Islet of Langerhans (tissue), 1 donor: ENCODE results near the gene SCYGR3.
"Not testable (repeated sequence)": the region's sequence is repeated elsewhere in the genome, so short reads cannot be mapped to it uniquely, and the experiment has no call there.

Experiments
- FAIRE-seq: peaks from one replicate; lab custom pipeline; 2011; peaks lifted over from hg19 to GRCh38; lab: Jason Lieb, UNC

Gene SCYGR3

DNA sequence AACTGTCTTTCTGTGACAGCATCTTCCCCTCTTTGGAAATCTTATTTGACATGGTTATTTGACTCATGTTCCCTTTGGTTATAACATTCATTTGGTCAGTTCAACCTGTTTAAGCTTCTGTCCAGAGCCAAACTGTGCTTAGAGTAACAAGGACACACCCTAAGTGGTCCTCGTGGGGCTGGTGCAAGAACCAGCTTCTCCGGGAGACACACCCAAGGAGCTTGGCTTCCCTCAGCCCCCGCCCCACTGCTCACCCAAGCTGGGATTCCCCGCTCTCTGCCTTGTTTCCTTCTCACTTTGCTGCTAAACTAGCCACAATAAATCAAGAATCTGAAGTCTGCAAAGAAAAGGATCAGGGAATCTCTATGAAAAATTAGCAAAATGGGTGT is 1.4 kb downstream of the SCYGR3 start:
- FAIRE-seq: no peak

DNA sequence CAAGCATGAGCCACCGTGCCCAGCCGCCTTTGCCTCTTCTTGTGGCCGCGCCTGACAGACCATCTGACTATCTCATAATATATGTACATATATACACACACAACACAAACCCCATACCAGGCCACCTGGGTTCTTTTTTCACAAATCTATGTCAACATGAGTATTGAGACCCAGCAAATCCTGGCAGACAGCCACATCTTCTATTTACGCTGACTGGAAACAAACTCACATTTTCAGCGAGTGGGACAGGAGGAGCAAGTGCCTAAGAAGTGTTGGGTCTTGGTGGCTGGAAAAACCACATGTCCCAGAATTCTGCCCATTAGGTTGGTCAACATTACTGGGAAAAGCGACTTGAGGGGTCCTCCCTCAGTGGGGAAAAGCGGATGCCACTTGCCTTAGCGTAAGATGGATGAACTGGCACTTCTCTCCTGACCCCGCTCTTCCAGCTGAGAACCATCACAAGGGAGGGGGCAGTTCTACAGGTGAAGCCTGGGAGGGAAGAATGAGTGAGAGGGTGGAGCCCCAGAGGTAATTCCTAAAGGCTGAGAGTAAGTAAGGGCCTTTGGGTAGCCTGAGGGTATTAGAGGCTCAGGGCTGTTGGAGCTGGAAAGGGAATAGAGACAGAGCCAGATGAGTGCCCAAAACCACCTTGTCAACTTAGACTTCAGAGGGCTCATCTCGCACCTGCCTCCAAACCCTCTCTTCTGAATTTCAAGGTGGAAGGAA is 1.9 kb downstream of the SCYGR3 start:
- FAIRE-seq: no peak

DNA sequence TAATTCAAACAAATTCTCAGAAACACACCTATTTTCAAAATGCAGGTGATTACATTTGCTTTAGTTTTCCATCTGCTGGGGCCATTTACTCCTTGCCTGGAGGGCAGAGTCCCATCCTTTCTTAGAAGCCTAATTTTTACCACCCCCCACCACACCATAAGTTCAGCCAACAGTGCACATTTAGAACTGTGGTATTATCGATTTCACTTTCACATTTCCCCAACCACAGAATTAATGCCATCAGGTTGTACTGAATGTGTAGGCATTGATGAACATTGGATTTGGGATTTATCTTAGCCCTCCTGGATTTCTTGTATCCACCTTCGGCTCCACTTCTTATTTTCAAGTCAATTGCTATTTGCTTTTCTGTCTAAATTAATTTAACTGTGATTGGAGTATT is 4.5 kb downstream of the SCYGR3 start:
- no peak for FAIRE-seq

DNA sequence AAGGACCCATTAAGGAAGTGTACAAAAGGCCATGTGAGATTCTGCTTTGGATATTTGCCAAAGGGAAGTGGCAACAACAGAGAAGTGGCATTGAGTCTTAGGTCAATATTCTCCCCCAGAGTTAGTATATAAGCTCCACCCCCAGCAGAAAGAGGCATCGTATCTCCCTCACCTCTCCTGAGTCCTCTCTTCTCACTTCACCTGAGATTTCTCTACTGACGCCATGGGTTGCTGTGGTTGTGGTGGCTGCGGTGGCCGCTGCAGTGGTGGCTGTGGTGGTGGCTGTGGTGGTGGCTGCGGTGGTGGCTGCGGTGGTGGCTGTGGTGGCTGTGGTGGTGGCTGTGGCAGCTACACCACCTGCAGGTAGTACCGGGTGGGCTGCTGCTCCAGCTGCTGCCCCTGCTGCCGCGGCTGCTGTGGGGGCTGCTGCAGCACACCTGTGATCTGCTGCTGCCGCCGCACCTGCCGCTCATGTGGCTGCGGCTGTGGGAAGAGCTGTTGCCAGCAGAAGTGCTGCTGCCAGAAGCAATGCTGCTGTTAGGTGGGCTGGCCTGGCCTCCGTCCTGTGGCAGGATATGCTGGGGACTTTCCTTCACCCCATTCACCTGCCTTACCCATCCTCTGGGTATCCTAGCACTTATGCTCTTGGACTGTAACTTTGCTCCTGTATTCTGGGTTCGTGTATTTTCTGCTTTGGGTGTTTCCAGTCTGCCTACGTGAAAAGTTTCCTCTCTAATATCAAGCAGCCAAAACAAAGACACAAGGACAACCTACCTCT is 5.9 kb downstream of the SCYGR3 start:
- no peak for FAIRE-seq

DNA sequence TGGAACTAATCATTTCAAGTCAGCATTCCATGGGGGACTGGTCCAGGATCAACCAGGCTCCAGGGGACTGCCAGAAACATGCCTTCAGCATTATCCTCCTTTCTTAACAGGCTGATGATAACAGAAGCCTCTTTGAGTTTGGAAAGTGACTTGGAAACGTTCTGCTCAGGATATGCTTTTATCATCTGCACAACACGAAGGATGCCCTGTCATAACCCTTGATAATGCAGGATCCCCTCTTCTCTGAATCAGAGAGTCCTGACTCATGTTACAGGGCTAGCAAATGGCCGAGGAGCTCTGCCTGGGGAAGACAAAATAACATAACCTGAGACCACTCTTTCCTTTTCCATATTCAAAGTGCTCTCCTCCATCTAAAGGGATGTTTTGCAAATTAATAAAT is 6.7 kb downstream of the SCYGR3 start:
- FAIRE-seq: no peak

DNA sequence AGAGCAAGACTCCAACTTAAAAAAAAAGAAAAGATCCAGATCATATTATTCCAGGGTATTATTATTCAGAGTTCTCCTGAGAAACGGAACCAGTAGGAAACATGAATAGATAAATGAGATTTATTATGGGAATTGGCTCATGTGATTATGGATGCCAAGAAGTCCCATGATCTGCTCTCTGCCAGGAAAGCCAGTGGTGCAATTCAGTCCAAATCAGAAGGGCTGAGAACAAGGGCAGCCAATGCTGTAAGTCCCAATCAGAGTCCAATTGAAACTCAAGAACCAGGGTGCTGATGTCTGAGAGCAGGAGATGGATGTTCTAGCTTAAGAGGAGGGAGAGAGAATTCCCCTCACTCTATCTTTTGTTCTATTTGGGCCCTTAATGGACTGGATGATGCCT is 8.2 kb downstream of the SCYGR3 start:
- no peak for FAIRE-seq

DNA sequence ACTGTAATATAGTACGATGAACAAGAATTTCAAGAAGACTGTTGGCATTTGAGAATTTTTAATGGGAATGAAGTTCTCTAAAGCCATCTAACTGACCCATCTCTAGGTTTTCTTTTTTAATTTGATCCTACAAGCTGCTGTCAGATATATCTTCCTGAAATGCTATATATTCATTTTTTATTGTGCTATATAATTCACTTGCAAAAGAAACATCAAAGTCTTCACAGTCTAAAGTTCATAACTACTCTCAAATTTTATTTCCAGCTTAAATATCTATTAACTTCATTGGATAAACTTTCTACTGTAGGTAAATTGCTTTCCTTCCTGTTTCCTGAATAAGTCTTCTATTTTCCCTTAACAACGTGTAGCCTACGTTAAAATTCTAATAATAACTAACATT is 12.3 kb downstream of the SCYGR3 start:
- no peak for FAIRE-seq

DNA sequence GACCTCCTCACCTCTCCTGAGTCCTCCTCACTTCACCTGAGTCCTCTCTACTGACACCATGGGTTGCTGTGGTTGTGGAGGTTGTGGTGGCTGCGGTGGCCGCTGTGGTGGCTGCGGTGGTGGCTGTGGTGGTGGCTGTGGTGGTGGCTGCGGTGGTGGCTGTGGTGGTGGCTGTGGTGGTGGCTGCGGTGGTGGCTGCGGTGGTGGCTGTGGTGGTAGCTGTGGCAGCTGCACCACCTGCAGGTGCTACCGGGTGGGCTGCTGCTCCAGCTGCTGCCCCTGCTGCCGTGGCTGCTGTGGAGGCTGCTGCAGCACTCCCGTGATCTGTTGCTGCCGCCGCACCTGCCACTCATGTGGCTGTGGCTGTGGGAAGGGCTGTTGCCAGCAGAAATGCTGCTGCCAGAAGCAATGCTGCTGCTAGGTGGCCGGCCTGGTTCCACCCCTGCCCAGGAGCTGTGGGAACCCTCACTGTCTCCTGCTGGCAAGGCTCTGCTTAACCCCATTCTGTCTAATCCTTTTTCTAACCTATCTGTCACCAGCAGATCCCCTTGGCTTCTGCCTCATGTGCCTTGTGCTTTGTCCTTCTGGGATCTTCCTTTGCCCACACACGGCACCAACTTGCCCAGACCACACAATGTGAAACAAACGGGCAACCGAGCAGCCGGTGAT is 15.7 kb downstream of the SCYGR3 start, which contains the start of gene SCYGR2:
SCYGR2 (plus strand) TSS at position 59 of the 669 bp plus-strand sequence; CDS start at position 59, 0 bp downstream.
- not testable (repeated sequence) for FAIRE-seq

DNA sequence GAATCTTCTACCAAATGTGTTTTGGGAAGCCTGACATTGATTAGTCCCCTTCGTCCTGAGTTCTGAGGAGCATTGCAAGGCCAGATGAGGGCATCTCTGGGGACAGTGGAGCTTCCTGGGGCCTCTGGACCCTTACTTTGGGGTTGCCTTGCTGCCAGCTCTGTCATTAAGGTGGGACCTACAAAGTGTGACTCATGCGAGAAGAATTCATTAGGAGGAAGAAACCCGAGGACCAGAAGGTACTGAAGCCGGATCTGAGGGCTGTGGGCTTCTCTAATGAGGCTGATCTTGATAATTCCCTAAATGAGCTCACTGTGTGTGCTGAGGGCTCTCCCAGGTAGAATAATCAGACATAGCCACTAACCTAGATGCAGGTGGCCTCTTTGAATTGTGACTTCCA is 16.6 kb downstream of the SCYGR3 start:
- FAIRE-seq: no peak

DNA sequence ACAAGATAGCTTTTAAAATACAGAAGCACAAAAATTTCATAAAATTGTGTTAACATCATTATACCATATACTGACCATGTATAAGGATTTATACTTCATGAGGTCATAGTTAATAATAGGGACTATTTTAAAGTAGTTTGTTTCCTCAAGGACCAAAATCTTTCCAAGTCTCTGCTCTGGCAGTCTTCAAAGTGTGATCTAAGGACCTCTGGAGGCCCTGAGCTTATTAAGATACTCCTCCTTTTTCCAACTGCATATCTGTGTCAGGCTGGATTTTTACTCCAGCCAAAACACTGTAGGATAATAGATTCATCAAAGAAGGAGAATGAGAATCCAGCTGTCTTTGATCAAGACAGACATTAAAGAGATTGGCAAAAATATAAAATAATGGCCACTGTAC is 17.6 kb downstream of the SCYGR3 start:
- FAIRE-seq: no peak

DNA sequence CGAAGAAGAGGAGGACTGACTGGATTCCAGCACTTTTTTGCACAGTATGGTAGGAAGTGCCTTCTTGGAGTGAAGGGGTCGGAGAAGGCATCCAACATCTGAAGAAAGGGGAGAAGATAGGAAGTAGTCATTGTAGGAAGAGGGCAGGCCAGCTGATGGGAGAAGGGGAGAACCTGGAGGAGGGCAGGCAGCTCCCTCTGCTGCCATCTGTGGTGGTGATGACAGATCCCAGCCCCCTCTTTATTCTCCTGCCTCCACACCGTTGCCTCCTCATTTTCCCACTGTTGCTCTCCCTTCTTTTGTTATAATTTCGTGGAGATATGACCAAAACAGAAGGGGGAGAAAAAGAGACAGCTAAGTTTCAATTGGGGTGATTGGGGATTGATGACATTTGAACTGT is 18.8 kb downstream of the SCYGR3 start:
- FAIRE-seq: no peak

DNA sequence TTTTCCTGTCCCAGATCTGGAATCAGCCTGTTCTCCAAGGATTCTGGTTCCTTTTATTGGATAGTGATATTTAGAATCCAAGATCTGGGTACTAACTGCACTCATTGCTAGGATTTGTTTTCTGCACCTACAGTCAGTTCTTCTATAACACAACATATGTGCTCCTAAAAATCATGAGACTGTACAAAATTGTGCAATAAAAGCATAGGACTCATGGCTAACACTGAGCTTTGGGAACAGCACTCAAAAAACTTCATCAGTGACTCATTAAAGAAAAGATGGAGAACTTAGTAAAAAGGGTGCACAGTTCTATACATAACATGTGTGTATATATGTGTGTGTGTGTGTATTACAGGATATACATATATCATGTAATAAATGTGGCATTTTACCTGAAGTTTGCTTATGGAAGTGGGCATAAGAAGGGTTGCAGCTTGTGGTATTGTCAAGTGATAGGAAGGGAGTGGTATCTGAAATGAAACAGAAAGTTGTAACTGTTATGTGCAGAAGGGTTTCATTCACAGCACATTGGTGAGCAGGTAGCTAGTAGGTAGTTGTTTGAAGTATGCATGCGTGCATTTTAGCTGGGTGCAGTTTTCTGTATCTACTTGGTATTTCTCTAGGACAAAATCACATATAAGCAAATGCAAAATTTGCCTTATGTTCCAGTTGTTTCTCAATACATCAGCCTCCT is 21.8 kb downstream of the SCYGR3 start:
- no peak for FAIRE-seq

DNA sequence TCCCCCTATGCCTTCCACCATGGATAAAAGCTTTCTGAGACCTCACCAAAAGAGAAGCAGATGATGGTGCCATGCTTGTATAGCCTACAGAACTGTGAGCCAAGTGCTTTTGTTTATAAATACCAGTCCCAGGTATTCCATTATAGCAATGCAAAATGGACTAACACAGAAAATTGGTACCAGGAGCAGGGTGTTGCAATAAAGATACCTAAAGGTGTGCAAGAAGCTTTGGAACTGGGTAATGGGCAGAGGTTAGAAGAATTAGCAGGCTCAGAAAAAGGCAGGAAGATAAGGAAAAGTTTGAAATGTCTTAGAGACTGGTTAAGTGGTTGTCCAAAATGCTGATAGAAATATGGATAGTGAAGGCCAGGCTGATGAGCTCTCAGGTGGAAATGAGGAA is 32.3 kb downstream of the SCYGR3 start:
- FAIRE-seq: no peak

DNA sequence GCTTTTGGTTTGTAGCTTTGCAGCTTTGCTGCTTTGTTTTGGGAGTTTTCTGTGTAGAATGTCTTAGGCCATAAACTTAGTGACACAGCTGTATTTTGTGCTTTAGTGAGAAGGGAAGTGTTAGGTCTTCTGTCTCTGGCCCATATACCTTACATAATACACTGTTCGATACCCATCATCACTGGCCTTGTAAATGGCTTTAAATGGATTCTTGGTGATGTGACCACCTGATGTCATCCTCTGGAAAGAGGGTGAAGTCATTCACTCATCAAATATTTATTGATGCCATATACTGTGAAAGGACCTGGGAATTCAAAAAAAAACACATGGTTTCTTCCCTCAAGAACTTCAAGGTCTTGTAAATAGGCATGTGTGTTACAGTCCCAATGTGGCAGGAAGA is 34.8 kb downstream of the SCYGR3 start:
- no peak for FAIRE-seq

DNA sequence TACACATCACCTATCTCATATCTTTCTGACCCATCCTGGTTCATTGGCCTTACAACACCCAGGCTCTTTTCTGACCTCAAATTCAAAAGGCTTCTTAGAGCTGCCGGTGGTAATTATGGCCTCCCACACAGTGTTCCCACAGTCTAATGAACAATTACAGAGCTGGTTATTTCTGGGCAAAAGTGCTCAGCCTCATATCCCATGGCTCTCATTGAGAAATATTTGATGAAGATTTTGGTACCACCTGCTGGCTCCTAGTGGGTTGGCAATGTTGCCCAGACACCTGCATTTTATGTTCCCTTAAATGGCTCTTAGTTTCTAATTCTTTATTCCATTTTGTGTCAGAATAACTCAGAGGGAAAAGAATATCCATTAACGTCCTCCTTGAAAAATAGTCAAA is 36.0 kb downstream of the SCYGR3 start:
- FAIRE-seq: no peak

DNA sequence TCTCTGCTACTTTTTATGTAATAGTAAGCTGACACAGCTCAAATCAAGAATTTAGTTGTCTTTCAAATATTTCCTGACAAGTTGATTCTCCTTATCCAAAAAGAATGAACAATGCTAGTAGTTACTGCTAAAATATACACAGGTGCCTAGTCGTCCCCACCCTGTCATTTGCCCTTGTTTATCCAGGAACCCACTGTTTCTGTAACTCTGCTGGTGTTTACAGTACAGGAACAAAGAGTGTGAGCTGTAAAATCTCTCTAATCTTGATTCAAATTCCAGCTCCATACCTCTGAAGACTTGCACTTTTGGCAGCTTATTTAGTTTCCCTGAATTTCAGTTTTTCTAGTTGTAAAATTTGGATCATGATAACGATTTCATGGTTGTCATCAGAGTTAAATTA is 37.1 kb downstream of the SCYGR3 start:
- no peak for FAIRE-seq

DNA sequence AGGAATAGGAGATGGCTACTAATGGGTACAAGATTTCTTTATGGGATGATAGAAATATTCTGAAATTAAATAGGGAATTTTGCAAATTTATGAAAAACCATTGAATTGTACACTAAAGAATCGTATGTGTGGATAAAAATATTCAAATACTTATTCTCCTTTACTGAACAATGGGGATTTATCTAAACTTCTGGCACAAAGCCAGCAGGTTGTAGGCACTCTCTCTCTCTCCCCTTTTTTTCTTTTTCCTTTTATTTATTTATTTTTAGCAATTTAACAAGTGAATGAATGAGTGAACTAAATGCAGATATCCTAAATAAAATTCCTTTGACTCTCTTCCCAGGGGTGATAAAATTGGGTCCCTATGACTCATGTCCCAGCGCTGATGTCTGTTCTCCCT is 37.8 kb downstream of the SCYGR3 start:
- FAIRE-seq: no peak

DNA sequence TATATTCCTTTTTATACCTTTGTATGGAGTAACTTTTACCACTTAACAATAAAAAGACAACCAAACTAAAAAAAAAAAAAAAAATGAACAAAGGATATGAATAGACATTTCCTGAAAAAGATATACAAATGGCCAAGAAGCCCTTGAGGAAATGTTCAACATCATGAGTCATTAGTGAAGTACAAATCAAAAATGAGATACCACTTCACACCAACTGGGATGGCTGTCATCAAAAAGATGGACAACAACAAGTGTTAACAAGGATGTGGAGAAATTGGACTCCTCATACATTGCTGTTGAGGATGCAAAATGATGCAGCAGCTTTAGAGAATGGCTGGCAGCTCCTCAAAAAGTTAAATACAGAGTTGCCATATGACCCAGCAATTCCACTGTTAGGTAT is 38.5 kb downstream of the SCYGR3 start:
- FAIRE-seq: no peak

DNA sequence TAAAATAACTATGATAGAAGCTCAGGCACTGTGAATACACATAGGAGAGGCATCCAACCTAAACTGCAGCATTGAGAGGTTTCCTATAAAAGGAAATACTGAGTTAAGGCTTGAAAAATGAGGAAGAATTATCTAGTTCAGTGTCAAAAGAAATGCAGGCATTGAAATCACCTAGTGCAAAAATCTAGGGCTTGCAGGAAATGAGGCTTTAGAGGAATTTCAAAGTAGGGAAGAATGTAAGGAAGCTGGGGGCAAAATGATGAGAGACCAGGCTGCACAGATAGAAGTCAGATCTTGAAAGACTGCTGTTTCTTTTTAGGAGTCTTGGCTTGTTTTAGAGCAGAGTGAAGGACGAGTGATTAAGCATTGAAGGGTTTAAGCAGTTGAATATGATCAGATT is 44.0 kb downstream of the SCYGR3 start:
- no peak for FAIRE-seq

DNA sequence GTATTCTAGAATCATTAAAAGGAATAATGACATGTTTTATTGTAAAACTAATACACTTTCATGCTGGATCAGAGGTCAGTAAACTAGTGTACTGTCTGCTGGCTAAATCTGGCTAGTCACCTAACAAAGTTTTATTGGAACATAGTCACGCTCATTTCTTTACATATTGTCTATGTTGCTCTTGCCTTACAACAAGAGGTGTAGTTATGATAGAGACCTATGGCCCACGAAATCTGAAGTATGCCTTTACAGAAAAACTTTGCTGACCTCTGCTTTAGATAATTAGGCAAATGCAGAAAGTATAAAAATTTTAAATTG is 45.8 kb downstream of the SCYGR3 start:
- no peak for FAIRE-seq

DNA sequence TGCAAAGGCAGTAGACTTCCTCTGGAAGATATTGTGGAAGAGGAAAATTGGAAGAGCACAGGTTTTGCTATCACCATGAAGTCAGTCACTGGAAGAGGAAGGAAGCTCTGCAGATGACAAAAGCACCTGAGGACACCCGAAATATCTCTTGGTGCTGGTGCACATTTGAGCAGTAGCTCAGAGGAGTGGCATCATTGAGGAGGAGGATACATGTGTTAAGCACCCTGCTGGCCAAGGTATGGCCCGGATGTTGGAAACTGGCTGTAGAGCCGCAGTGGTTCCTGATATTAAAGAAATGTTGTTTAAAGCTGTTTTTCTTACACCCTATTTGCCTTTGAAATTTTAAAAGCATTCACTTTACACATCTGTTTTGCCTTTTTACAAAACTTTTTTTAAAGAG is 48.6 kb downstream of the SCYGR3 start:
- FAIRE-seq: no peak

DNA sequence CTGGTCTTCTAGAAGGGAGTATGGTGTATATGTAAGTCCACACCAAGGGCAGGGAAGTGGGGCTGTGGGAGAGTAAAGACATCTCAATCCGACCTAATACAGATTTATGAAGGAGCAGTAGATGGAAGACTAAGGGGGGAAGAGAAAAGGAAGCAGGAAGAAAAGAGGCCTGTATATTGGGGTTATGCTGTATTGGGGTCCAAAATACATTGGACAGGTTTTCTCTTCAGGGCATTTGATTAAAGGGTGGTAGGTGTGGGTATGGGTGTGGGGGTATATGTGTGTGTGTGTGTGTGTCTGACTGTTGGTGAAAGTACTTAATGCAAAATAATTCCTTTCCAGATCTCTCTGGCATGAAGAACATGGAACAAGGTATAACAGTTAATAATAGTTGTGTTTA is 49.6 kb downstream of the SCYGR3 start:
- FAIRE-seq: no peak
